HepG2 (cell line): Measurements from ENCODE around the gene WDHD1. TPM values are rescaled to one million over a fixed set of nuclear protein-coding genes. Genes with fewer than 3 reads are reported as not detected.

ENCODE experiments used
- AHDC1 ChIP-seq: sonication (generic); formaldehyde crosslinking; IDR thresholded peaks from 2 replicates; pipeline ENCODE4 v1.5.1; 2020; ENCODE audit warnings: mild to moderate bottlenecking, missing genetic modification reagents, borderline replicate concordance
- ERF ChIP-seq: IDR thresholded peaks from 2 replicates; pipeline ENCODE4 v1.6.1; 2018; ENCODE audit warnings: missing biosample characterization, missing genetic modification reagents
- KLF12 ChIP-seq: sonication (generic); formaldehyde crosslinking; IDR thresholded peaks from 2 replicates; pipeline ENCODE4 v1.4.0; 2020; ENCODE audit warnings: missing genetic modification reagents, borderline replicate concordance
- MIXL1 ChIP-seq: IDR thresholded peaks from 2 replicates; pipeline ENCODE4 v1.6.1; 2016
- NR3C1 ChIP-seq: sonication (generic); formaldehyde crosslinking; IDR thresholded peaks from 2 replicates; pipeline ENCODE4 v1.4.0; 2020; ENCODE audit warnings: missing genetic modification reagents
- POLR2A ChIP-seq, 2 experiments: IDR thresholded peaks; 2 replicates each; pipeline ENCODE4 v1.6.1; 2011; ENCODE audit warnings: low read depth in 2 of 2, low read length in 2 of 2, mild to moderate bottlenecking in 1 of 2, moderate library complexity in 1 of 2; ENCODE audit not compliant: insufficient read depth in 1 of 2
- REST ChIP-seq, 2 experiments: IDR thresholded peaks; 2 replicates each; pipeline ENCODE4 v1.6.1; 2011 to 2012; ENCODE audit warnings: low read length in 2 of 2, borderline replicate concordance in 1 of 2, low read depth in 1 of 2, mild to moderate bottlenecking in 1 of 2, moderate library complexity in 1 of 2
- TRIM24 ChIP-seq: sonication (generic); formaldehyde crosslinking; IDR thresholded peaks from 2 replicates; pipeline ENCODE4 v1.8.0; 2022; ENCODE audit warnings: mild to moderate bottlenecking, missing genetic modification reagents
- ZC3H4 ChIP-seq: sonication (generic); formaldehyde crosslinking; IDR thresholded peaks from 2 replicates; pipeline ENCODE4 v1.4.0; 2020; ENCODE audit warnings: missing genetic modification reagents, borderline replicate concordance
- ZNF672 ChIP-seq: sonication (generic); formaldehyde crosslinking; IDR thresholded peaks from 2 replicates; pipeline ENCODE4 v1.8.1; 2022; ENCODE audit warnings: missing genetic modification reagents
- ZNF678 ChIP-seq: sonication (generic); formaldehyde crosslinking; IDR thresholded peaks from 2 replicates; pipeline ENCODE4 v1.4.0; 2020; ENCODE audit warnings: mild to moderate bottlenecking, missing genetic modification reagents
- ZNF713 ChIP-seq: sonication (generic); formaldehyde crosslinking; IDR thresholded peaks from 2 replicates; pipeline ENCODE4 v1.4.0; 2020; ENCODE audit warnings: mild to moderate bottlenecking, missing genetic modification reagents
- ZNF777 ChIP-seq: sonication (generic); formaldehyde crosslinking; IDR thresholded peaks from 2 replicates; pipeline ENCODE4 v1.4.0; 2020; ENCODE audit warnings: missing genetic modification reagents
- polyA plus RNA-seq, 8 experiments: library from polyadenylated mRNA; depleted of rRNA in 3 of 8; stranded (reverse) in 7 of 8; unstranded in 1 of 8; fragments of >200 nt; fragmentation: Illumina TruSeq in 4 of 8; extraction: Trizol in 4 of 8; gene quantifications; 2 replicates each; pipeline versions ENCODE4 v1.2.1 to v1.2.3, GENCODE V29; 2011 to 2016; ENCODE audit warnings: low read depth in 4 of 8, missing spikeins in 1 of 8, mixed read lengths in 1 of 8; ENCODE audit not compliant: insufficient read depth in 1 of 8
- total RNA-seq, 5 experiments: library from RNA; depleted of rRNA; stranded (reverse); fragments of >200 nt; fragmentation: Illumina TruSeq; extraction: Trizol; gene quantifications; 2 replicates each; pipeline ENCODE4 v1.2.3, GENCODE V29; 2016; ENCODE audit warnings: low read depth in 1 of 5
- TF ChIP-seq, protein P1 (sequence below): sonication (generic); formaldehyde crosslinking; IDR thresholded peaks from 2 replicates; pipeline ENCODE4 v1.4.0; 2020; ENCODE audit warnings: missing genetic modification reagents, borderline replicate concordance
- TF ChIP-seq, protein P2 (sequence below): sonication (generic); formaldehyde crosslinking; IDR thresholded peaks from 2 replicates; pipeline ENCODE4 v1.5.0; 2020; ENCODE audit warnings: mild to moderate bottlenecking, missing genetic modification reagents, moderate library complexity

The WDHD1 gene
- total and polyA plus RNA-seq, 2 of the 13 experiments (the other 11 are each of a cell fraction or from before 2014, with no cell fraction given) = 5.5 to 27.5 TPM

DNA sequence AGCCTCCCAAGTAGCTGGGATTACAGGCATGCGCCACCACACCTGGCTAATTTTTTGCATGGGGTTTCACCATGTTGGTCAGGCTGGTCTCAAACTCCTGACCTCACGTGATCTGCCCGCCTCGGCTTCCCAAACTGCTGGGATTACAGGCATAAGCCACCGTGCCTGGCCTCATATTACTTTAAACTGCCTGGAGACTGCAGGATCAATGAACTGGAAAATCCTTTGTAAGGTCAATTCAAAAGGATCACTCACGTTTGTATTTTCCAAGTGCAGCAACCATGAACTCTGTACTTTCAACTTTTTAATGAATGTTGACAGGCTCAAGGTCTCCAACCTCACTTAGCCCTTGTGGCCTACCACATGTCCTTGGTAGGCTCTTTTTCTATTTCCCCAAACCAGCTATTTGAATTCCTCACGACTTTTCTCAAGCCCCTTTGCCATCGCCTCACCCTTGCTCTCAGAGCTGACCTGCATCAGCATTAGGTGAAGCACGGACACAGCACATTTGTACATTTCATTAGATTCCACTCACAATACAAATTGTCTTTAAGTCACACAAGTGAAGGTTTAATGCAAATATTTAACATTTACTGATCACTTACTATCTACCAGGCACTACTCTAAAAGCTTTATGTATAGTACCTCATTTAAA lies 82.0 kb downstream of the WDHD1 start (continued):
- no peak for TF ChIP-seq ZNF713 (CRISPR knock-in tag)
- no peak for TF ChIP-seq REST (IDR thresholded peaks at IDR 0.05; ENCODE audit: borderline replicate concordance in 1 of 2, low read depth in 1 of 2, low read length in 2 of 2)
- TF ChIP-seq ZNF777 = no peak
- TF ChIP-seq, protein P1, sequence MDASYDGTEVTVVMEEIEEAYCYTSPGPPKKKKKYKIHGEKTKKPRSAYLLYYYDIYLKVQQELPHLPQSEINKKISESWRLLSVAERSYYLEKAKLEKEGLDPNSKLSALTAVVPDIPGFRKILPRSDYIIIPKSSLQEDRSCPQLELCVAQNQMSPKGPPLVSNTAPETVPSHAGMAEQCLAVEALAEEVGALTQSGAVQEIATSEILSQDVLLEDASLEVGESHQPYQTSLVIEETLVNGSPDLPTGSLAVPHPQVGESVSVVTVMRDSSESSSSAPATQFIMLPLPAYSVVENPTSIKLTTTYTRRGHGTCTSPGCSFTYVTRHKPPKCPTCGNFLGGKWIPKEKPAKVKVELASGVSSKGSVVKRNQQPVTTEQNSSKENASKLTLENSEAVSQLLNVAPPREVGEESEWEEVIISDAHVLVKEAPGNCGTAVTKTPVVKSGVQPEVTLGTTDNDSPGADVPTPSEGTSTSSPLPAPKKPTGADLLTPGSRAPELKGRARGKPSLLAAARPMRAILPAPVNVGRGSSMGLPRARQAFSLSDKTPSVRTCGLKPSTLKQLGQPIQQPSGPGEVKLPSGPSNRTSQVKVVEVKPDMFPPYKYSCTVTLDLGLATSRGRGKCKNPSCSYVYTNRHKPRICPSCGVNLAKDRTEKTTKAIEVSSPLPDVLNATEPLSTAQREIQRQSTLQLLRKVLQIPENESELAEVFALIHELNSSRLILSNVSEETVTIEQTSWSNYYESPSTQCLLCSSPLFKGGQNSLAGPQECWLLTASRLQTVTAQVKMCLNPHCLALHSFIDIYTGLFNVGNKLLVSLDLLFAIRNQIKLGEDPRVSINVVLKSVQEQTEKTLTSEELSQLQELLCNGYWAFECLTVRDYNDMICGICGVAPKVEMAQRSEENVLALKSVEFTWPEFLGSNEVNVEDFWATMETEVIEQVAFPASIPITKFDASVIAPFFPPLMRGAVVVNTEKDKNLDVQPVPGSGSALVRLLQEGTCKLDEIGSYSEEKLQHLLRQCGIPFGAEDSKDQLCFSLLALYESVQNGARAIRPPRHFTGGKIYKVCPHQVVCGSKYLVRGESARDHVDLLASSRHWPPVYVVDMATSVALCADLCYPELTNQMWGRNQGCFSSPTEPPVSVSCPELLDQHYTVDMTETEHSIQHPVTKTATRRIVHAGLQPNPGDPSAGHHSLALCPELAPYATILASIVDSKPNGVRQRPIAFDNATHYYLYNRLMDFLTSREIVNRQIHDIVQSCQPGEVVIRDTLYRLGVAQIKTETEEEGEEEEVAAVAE = no peak
- TF ChIP-seq ZC3H4 (CRISPR knock-in tag) = no peak
- TF ChIP-seq MIXL1 (CRISPR knock-in tag) = peak; percentile 97
- TF ChIP-seq ZNF672 (CRISPR knock-in tag) = no peak
- TF ChIP-seq KLF12 = no peak
- TF ChIP-seq TRIM24 (CRISPR knock-in tag) = no peak
- TF ChIP-seq, protein P2, sequence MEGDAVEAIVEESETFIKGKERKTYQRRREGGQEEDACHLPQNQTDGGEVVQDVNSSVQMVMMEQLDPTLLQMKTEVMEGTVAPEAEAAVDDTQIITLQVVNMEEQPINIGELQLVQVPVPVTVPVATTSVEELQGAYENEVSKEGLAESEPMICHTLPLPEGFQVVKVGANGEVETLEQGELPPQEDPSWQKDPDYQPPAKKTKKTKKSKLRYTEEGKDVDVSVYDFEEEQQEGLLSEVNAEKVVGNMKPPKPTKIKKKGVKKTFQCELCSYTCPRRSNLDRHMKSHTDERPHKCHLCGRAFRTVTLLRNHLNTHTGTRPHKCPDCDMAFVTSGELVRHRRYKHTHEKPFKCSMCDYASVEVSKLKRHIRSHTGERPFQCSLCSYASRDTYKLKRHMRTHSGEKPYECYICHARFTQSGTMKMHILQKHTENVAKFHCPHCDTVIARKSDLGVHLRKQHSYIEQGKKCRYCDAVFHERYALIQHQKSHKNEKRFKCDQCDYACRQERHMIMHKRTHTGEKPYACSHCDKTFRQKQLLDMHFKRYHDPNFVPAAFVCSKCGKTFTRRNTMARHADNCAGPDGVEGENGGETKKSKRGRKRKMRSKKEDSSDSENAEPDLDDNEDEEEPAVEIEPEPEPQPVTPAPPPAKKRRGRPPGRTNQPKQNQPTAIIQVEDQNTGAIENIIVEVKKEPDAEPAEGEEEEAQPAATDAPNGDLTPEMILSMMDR (CRISPR knock-in tag) = no peak
- TF ChIP-seq NR3C1 = no peak
- no peak for TF ChIP-seq ERF (CRISPR knock-in tag)
- TF ChIP-seq POLR2A (IDR thresholded peaks at IDR 0.05; ENCODE audit: insufficient read depth in 1 of 2, low read depth in 2 of 2, low read length in 2 of 2) = no peak
- TF ChIP-seq ZNF678 = no peak
- TF ChIP-seq AHDC1 (CRISPR knock-in tag) = peak; percentile 67; the same call in 1 of the 2 replicates
